HEK293 (cell line): ENCODE measurements around the gene BACE1.

ENCODE experiments used
- BCL11A ChIP-seq: fragments of 450-650 bp; formaldehyde crosslinking; IDR thresholded peaks from 2 replicates; pipeline ENCODE4 v1.5.1; 2016; ENCODE audit warnings: low read depth, missing biosample characterization, missing genetic modification characterization
- ELK4 ChIP-seq: IDR thresholded peaks from 2 replicates; pipeline ENCODE4 v1.6.1; 2011; ENCODE audit warnings: mild to moderate bottlenecking, low read depth, low read length, borderline replicate concordance
- KLF8 ChIP-seq: fragments of 450-650 bp; formaldehyde crosslinking; IDR thresholded peaks from 2 replicates; pipeline ENCODE4 v1.5.1; 2016; ENCODE audit warnings: missing biosample characterization, missing genetic modification characterization
- SCRT1 ChIP-seq: fragments of 450-650 bp; formaldehyde crosslinking; IDR thresholded peaks from 2 replicates; pipeline ENCODE4 v1.5.1; 2016; ENCODE audit warnings: missing biosample characterization, missing genetic modification characterization, borderline replicate concordance
- TSHZ1 ChIP-seq: fragments of 450-650 bp; formaldehyde crosslinking; IDR thresholded peaks from 2 replicates; pipeline ENCODE4 v1.5.1; 2016; ENCODE audit warnings: missing biosample characterization, missing genetic modification characterization, borderline replicate concordance
- WT1 ChIP-seq: fragments of 450-650 bp; formaldehyde crosslinking; IDR thresholded peaks from 2 replicates; pipeline ENCODE4 v1.5.1; 2016; ENCODE audit warnings: missing biosample characterization, missing genetic modification characterization
- ZBTB10 ChIP-seq: fragments of 450-650 bp; formaldehyde crosslinking; IDR thresholded peaks from 2 replicates; pipeline ENCODE4 v1.5.1; 2016; ENCODE audit warnings: missing biosample characterization, missing genetic modification characterization
- ZBTB11 ChIP-seq: fragments of 450-650 bp; formaldehyde crosslinking; conservative IDR thresholded peaks from 2 replicates; pipeline ENCODE4 v1.5.1; 2016; ENCODE audit warnings: low read depth, missing biosample characterization, missing genetic modification characterization
- ZBTB8A ChIP-seq: fragments of 450-650 bp; formaldehyde crosslinking; IDR thresholded peaks from 2 replicates; pipeline ENCODE4 v1.5.1; 2016; ENCODE audit warnings: missing biosample characterization, missing genetic modification characterization
- ZNF132 ChIP-seq: fragments of 450-650 bp; formaldehyde crosslinking; IDR thresholded peaks from 2 replicates; pipeline ENCODE4 v1.5.1; 2017; ENCODE audit warnings: missing biosample characterization, missing genetic modification characterization, borderline replicate concordance
- ZNF169 ChIP-seq: fragments of 450-650 bp; formaldehyde crosslinking; IDR thresholded peaks from 2 replicates; pipeline ENCODE4 v1.5.1; 2016; ENCODE audit warnings: missing biosample characterization, missing genetic modification characterization
- ZNF202 ChIP-seq: fragments of 450-650 bp; formaldehyde crosslinking; IDR thresholded peaks from 2 replicates; pipeline ENCODE4 v1.5.1; 2016; ENCODE audit warnings: missing biosample characterization, missing genetic modification characterization, borderline replicate concordance
- ZNF23 ChIP-seq: fragments of 450-650 bp; formaldehyde crosslinking; IDR thresholded peaks from 2 replicates; pipeline ENCODE4 v1.5.1; 2016; ENCODE audit warnings: missing biosample characterization, missing genetic modification characterization, borderline replicate concordance
- ZNF274 ChIP-seq, 2 experiments: fragments of 200-500 bp in 1 of 2; fragments of 450-650 bp in 1 of 2; sonication (Bioruptor generic) in 1 of 2; formaldehyde crosslinking in 1 of 2; IDR thresholded peaks; 2 replicates each; pipeline versions ENCODE4 v1.5.1 to v1.6.1; 2014 to 2016; ENCODE audit warnings: borderline replicate concordance in 1 of 2, inconsistent platforms in 1 of 2, low read length in 1 of 2, missing biosample characterization in 1 of 2, missing genetic modification characterization in 1 of 2
- ZNF292 ChIP-seq: fragments of 450-650 bp; formaldehyde crosslinking; IDR thresholded peaks from 2 replicates; pipeline ENCODE4 v1.5.1; 2016; ENCODE audit warnings: low read depth, missing biosample characterization, missing genetic modification characterization, borderline replicate concordance
- ZNF354C ChIP-seq: fragments of 450-650 bp; formaldehyde crosslinking; IDR thresholded peaks from 2 replicates; pipeline ENCODE4 v1.5.1; 2016; ENCODE audit warnings: missing biosample characterization, missing genetic modification characterization, low read depth, borderline replicate concordance
- ZNF548 ChIP-seq: fragments of 450-650 bp; formaldehyde crosslinking; IDR thresholded peaks from 2 replicates; pipeline ENCODE4 v1.5.1; 2016; ENCODE audit warnings: missing biosample characterization, missing genetic modification characterization
- ZNF555 ChIP-seq: fragments of 450-650 bp; formaldehyde crosslinking; conservative IDR thresholded peaks from 2 replicates; pipeline ENCODE4 v1.5.1; 2017; ENCODE audit warnings: missing biosample characterization, mild to moderate bottlenecking, missing genetic modification characterization, inconsistent platforms
- ZNF561 ChIP-seq: fragments of 450-650 bp; IDR thresholded peaks from 2 replicates; pipeline ENCODE4 v1.5.1; 2018; ENCODE audit warnings: missing biosample characterization, missing genetic modification characterization, borderline replicate concordance
- ZNF639 ChIP-seq: fragments of 450-650 bp; formaldehyde crosslinking; IDR thresholded peaks from 2 replicates; pipeline ENCODE4 v1.5.1; 2016; ENCODE audit warnings: missing biosample characterization, missing genetic modification characterization
- ZNF654 ChIP-seq: fragments of 450-650 bp; formaldehyde crosslinking; IDR thresholded peaks from 2 replicates; pipeline ENCODE4 v1.5.1; 2016; ENCODE audit warnings: low read depth, missing biosample characterization, missing genetic modification characterization
- ZNF791 ChIP-seq: fragments of 450-650 bp; formaldehyde crosslinking; IDR thresholded peaks from 2 replicates; pipeline ENCODE4 v1.5.1; 2016; ENCODE audit warnings: missing biosample characterization, missing genetic modification characterization
- ZSCAN5A ChIP-seq: fragments of 450-650 bp; formaldehyde crosslinking; IDR thresholded peaks from 2 replicates; pipeline ENCODE4 v1.5.1; 2016; ENCODE audit warnings: missing biosample characterization, missing genetic modification characterization

BACE1 gene

GRCh38 chr11:117316197-117316961 is at the start of gene BACE1 (continued):
- no peak for TF ChIP-seq TSHZ1
- 0 out of 2 replicates have a peak, but pooled peaks have one; percentile 20 for TF ChIP-seq KLF8 (tag by site-specific recombination)
- no peak for TF ChIP-seq ZNF274 (IDR thresholded peaks at IDR 0.05; ENCODE audit: low read length)
- TF ChIP-seq ZNF274 (tag by site-specific recombination; IDR thresholded peaks at IDR 0.05; ENCODE audit: borderline replicate concordance) = no peak
- no peak for TF ChIP-seq ELK4
- no peak for TF ChIP-seq ZNF132 (tag by site-specific recombination)
- TF ChIP-seq ZBTB10 (tag by site-specific recombination) = no peak
- TF ChIP-seq ZBTB8A (tag by site-specific recombination) = peak; percentile 39
- TF ChIP-seq ZNF169 = no peak
- no peak for TF ChIP-seq ZNF791 (tag by site-specific recombination)
- no peak for TF ChIP-seq ZNF354C (tag by site-specific recombination)
- no peak for TF ChIP-seq ZNF23 (tag by site-specific recombination)
- TF ChIP-seq WT1 (tag by site-specific recombination) = no peak
- TF ChIP-seq BCL11A (tag by site-specific recombination) = no peak
- TF ChIP-seq ZNF639 = no peak
- 0 out of 2 replicates have a peak, but pooled peaks have one; percentile 26 for TF ChIP-seq ZNF561
- peak; percentile 55 for TF ChIP-seq ZBTB11 (tag by site-specific recombination)
- no peak for TF ChIP-seq ZNF202 (tag by site-specific recombination)
- no peak for TF ChIP-seq SCRT1 (tag by site-specific recombination)
- TF ChIP-seq ZNF555 (tag by site-specific recombination) = no peak
- no peak for TF ChIP-seq ZNF548 (tag by site-specific recombination)
- TF ChIP-seq ZNF654 (tag by site-specific recombination) = 0 out of 2 replicates have a peak, but pooled peaks have one; percentile 8
- no peak for TF ChIP-seq ZNF292 (tag by site-specific recombination)
- TF ChIP-seq ZSCAN5A (tag by site-specific recombination) = no peak
